GM19372 (cell line): ENCODE results near the gene MSH2.

Experiments
- ATAC-seq: cut with Tn5 transposase; IDR thresholded peaks from one replicate; pipeline ENCODE4 v1.9.1; 2021; ENCODE audit warnings: mild to moderate bottlenecking, low read depth, moderate library complexity; ENCODE audit not compliant: unreplicated experiment

MSH2 gene

GRCh38 chr2:47528874-47529273, 125.9 kb downstream of the MSH2 start:
- no peak for ATAC-seq

- no peak for ATAC-seq
Measured at GRCh38 chr2:47530105-47530760, 127.3 kb downstream of the MSH2 start.

GRCh38 chr2:47531378-47532042, 128.6 kb downstream of the MSH2 start:
- ATAC-seq: no peak
